HepG2 (cell line): ENCODE data around the gene HNRNPF. TPM values are rescaled to one million over a fixed set of nuclear protein-coding genes. Genes with fewer than 3 reads are reported as not detected.

Experiments
- BRCA1 ChIP-seq: sonication (generic); formaldehyde crosslinking; IDR thresholded peaks from 2 replicates; pipeline ENCODE4 v1.4.0; 2020; ENCODE audit warnings: missing genetic modification reagents
- CHD4 ChIP-seq: fragments of 200-600 bp; sonication (generic); IDR thresholded peaks from 2 replicates; pipeline ENCODE4 v1.7.0; 2017; ENCODE audit warnings: mild to moderate bottlenecking, low read length, borderline replicate concordance
- FOXA3 ChIP-seq: IDR thresholded peaks from 2 replicates; pipeline ENCODE4 v1.6.1; 2016; ENCODE audit warnings: missing genetic modification reagents, missing compliant biosample characterization
- HMG20B ChIP-seq: conservative IDR thresholded peaks from 2 replicates; pipeline ENCODE4 v1.6.1; 2016; ENCODE audit warnings: missing genetic modification reagents, missing compliant biosample characterization
- PAX8 ChIP-seq: sonication (generic); formaldehyde crosslinking; IDR thresholded peaks from 2 replicates; pipeline ENCODE4 v1.8.0; 2022; ENCODE audit warnings: mild to moderate bottlenecking, missing genetic modification reagents, borderline replicate concordance
- ZKSCAN5 ChIP-seq: sonication (generic); formaldehyde crosslinking; IDR thresholded peaks from 2 replicates; pipeline ENCODE4 v1.5.1; 2020; ENCODE audit warnings: mild to moderate bottlenecking, missing genetic modification reagents
- ZNF772 ChIP-seq: sonication (generic); formaldehyde crosslinking; IDR thresholded peaks from 2 replicates; pipeline ENCODE4 v1.5.0; 2020; ENCODE audit warnings: mild to moderate bottlenecking, missing genetic modification reagents
- polyA plus RNA-seq, 8 experiments: library from polyadenylated mRNA; depleted of rRNA in 3 of 8; stranded (reverse) in 7 of 8; unstranded in 1 of 8; fragments of >200 nt; fragmentation: Illumina TruSeq in 4 of 8; extraction: Trizol in 4 of 8; gene quantifications; 2 replicates each; pipeline versions ENCODE4 v1.2.1 to v1.2.3, GENCODE V29; 2011 to 2016; ENCODE audit warnings: low read depth in 4 of 8, missing spikeins in 1 of 8, mixed read lengths in 1 of 8; ENCODE audit not compliant: insufficient read depth in 1 of 8
- total RNA-seq, 5 experiments: library from RNA; depleted of rRNA; stranded (reverse); fragments of >200 nt; fragmentation: Illumina TruSeq; extraction: Trizol; gene quantifications; 2 replicates each; pipeline ENCODE4 v1.2.3, GENCODE V29; 2016; ENCODE audit warnings: low read depth in 1 of 5
- TF ChIP-seq, protein P1 (sequence below), 2 experiments: sonication (generic) in 1 of 2; formaldehyde crosslinking in 1 of 2; IDR thresholded peaks; 2 replicates each; pipeline versions ENCODE4 v1.6.1 to v1.9.0; 2014 to 2022; ENCODE audit warnings: antibody characterized with exemption in 1 of 2, borderline replicate concordance in 1 of 2, inconsistent platforms in 1 of 2, low read depth in 1 of 2, missing genetic modification reagents in 1 of 2
- TF ChIP-seq, protein P2 (sequence below): sonication (generic); formaldehyde crosslinking; IDR thresholded peaks from 2 replicates; pipeline ENCODE4 v1.4.0; 2020; ENCODE audit warnings: missing genetic modification reagents
- TF ChIP-seq, protein P3 (sequence below): sonication (generic); formaldehyde crosslinking; IDR thresholded peaks from 2 replicates; pipeline ENCODE4 v1.5.1; 2020; ENCODE audit warnings: mild to moderate bottlenecking, missing genetic modification reagents, borderline replicate concordance
- TF ChIP-seq, protein P4 (sequence below), 2 experiments: fragments of 450-650 bp in 1 of 2; sonication (generic) in 1 of 2; formaldehyde crosslinking; IDR thresholded peaks; 2 replicates each; pipeline versions ENCODE4 v1.5.0 to v1.8.0; 2020 to 2022; ENCODE audit warnings: mild to moderate bottlenecking in 1 of 2, missing genetic modification reagents in 1 of 2

Gene HNRNPF
- total and polyA plus RNA-seq, 2 of the 13 experiments (the other 11 are each of a cell fraction or from before 2014, with no cell fraction given): 166 to 308 TPM

DNA sequence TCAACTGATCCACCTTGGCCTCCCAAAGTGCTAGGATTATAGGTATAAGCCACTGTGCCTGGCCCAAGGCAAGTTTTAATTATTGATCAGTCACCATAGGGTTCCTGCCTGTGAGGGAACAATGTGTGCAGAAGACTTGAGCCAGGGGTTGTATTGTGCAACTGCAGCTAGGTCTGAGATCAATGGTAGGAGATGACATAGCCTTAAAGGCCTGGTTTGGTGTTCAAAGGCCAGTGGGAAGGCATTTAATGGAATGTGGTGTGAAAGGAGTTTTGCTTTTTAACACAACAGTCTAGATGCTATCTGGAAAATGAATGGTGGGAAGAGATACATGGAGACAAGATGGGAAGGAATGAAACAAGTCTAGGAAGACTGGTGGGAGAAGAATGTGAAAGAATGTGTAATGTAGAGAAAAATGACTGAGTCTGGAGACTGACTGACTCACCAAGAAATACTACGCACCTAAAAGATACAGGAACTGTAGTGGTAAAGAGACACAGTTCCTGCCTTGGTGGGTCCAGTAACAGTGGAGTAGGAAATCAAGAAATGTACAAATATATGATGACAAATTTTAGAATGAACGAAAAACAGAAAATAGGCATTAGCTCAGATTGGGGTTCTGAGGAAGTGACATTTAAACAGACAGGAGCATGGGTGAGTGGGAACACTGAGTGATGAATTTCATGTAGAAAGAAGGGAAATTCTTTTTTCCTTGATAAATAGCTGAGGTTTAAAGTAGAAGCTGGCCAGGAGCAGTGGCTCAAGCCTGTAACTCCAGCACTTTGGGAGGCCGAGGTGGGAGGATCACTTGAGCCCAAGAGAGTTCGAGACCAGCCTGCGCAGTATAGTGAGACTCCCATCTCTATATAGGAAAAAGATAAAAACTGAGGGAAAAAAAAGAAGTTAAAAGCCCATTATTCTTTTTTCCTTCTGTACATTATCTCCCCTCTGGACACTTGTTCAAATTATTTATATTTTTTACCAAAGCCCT is 9.4 kb downstream of the HNRNPF start (continued):
- TF ChIP-seq, protein P1, sequence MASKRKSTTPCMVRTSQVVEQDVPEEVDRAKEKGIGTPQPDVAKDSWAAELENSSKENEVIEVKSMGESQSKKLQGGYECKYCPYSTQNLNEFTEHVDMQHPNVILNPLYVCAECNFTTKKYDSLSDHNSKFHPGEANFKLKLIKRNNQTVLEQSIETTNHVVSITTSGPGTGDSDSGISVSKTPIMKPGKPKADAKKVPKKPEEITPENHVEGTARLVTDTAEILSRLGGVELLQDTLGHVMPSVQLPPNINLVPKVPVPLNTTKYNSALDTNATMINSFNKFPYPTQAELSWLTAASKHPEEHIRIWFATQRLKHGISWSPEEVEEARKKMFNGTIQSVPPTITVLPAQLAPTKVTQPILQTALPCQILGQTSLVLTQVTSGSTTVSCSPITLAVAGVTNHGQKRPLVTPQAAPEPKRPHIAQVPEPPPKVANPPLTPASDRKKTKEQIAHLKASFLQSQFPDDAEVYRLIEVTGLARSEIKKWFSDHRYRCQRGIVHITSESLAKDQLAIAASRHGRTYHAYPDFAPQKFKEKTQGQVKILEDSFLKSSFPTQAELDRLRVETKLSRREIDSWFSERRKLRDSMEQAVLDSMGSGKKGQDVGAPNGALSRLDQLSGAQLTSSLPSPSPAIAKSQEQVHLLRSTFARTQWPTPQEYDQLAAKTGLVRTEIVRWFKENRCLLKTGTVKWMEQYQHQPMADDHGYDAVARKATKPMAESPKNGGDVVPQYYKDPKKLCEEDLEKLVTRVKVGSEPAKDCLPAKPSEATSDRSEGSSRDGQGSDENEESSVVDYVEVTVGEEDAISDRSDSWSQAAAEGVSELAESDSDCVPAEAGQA (IDR thresholded peaks at IDR 0.05; ENCODE audit: low read depth): 0 out of 2 replicates have a peak, but pooled peaks have one; percentile 33
- TF ChIP-seq, protein P1 (CRISPR knock-in tag; IDR thresholded peaks at IDR 0.05; ENCODE audit: borderline replicate concordance): no peak
- TF ChIP-seq, protein P2, sequence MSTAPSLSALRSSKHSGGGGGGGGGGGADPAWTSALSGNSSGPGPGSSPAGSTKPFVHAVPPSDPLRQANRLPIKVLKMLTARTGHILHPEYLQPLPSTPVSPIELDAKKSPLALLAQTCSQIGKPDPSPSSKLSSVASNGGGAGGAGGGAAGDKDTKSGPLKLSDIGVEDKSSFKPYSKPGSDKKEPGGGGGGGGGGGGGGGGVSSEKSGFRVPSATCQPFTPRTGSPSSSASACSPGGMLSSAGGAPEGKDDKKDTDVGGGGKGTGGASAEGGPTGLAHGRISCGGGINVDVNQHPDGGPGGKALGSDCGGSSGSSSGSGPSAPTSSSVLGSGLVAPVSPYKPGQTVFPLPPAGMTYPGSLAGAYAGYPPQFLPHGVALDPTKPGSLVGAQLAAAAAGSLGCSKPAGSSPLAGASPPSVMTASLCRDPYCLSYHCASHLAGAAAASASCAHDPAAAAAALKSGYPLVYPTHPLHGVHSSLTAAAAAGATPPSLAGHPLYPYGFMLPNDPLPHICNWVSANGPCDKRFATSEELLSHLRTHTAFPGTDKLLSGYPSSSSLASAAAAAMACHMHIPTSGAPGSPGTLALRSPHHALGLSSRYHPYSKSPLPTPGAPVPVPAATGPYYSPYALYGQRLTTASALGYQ: no peak
- no peak for TF ChIP-seq PAX8
- TF ChIP-seq BRCA1: no peak
- TF ChIP-seq, protein P3, sequence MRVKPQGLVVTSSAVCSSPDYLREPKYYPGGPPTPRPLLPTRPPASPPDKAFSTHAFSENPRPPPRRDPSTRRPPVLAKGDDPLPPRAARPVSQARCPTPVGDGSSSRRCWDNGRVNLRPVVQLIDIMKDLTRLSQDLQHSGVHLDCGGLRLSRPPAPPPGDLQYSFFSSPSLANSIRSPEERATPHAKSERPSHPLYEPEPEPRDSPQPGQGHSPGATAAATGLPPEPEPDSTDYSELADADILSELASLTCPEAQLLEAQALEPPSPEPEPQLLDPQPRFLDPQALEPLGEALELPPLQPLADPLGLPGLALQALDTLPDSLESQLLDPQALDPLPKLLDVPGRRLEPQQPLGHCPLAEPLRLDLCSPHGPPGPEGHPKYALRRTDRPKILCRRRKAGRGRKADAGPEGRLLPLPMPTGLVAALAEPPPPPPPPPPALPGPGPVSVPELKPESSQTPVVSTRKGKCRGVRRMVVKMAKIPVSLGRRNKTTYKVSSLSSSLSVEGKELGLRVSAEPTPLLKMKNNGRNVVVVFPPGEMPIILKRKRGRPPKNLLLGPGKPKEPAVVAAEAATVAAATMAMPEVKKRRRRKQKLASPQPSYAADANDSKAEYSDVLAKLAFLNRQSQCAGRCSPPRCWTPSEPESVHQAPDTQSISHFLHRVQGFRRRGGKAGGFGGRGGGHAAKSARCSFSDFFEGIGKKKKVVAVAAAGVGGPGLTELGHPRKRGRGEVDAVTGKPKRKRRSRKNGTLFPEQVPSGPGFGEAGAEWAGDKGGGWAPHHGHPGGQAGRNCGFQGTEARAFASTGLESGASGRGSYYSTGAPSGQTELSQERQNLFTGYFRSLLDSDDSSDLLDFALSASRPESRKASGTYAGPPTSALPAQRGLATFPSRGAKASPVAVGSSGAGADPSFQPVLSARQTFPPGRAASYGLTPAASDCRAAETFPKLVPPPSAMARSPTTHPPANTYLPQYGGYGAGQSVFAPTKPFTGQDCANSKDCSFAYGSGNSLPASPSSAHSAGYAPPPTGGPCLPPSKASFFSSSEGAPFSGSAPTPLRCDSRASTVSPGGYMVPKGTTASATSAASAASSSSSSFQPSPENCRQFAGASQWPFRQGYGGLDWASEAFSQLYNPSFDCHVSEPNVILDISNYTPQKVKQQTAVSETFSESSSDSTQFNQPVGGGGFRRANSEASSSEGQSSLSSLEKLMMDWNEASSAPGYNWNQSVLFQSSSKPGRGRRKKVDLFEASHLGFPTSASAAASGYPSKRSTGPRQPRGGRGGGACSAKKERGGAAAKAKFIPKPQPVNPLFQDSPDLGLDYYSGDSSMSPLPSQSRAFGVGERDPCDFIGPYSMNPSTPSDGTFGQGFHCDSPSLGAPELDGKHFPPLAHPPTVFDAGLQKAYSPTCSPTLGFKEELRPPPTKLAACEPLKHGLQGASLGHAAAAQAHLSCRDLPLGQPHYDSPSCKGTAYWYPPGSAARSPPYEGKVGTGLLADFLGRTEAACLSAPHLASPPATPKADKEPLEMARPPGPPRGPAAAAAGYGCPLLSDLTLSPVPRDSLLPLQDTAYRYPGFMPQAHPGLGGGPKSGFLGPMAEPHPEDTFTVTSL (CRISPR knock-in tag): no peak
- TF ChIP-seq CHD4: no peak
- no peak for TF ChIP-seq ZNF772 (CRISPR knock-in tag)
- no peak for TF ChIP-seq ZKSCAN5 (CRISPR knock-in tag)
- TF ChIP-seq FOXA3: peak; percentile 17; the same call in 1 of the 2 replicates
- TF ChIP-seq, protein P4, sequence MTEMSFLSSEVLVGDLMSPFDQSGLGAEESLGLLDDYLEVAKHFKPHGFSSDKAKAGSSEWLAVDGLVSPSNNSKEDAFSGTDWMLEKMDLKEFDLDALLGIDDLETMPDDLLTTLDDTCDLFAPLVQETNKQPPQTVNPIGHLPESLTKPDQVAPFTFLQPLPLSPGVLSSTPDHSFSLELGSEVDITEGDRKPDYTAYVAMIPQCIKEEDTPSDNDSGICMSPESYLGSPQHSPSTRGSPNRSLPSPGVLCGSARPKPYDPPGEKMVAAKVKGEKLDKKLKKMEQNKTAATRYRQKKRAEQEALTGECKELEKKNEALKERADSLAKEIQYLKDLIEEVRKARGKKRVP (CRISPR knock-in tag; IDR thresholded peaks at IDR 0.05): no peak
- TF ChIP-seq HMG20B (CRISPR knock-in tag): no peak
